ENCODE results near the gene PROSER2. TPM values are rescaled to one million over a fixed set of nuclear protein-coding genes. Genes with fewer than 3 reads are reported as not detected.

Gene PROSER2
- total and polyA plus RNA-seq, 2 donors (not counting 1 experiment from before 2014, with no cell fraction given), result 0.07 TPM; not detected in 1

GRCh38 chr10:11891776-11892486 lies 68.8 kb downstream of the PROSER2 start:
- Histone ChIP-seq H3K79me2 (ENCODE audit: control insufficient read depth, insufficient read depth, low read length) (no peaks in the 10 kb centered on the region), H3K27me3 (replicated peaks in 1 of 4; ENCODE audit: control extremely low read depth in 1 of 4, control insufficient read depth in 3 of 4, insufficient read depth in 4 of 4, low read length in 3 of 4) (no peaks in the 10 kb centered on the region), H2AFZ (ENCODE audit: insufficient read depth, low read depth, low read length, poor library complexity, severe bottlenecking) (no peak overlapping the region), H3K36me3 (replicated peaks in 1 of 2; ENCODE audit: control extremely low read depth in 1 of 2, control insufficient read depth in 1 of 2, extremely low read depth in 1 of 2, insufficient read depth in 2 of 2, low read length in 1 of 2) (no peaks in the 10 kb centered on the region), H3K27ac (ENCODE audit: low read length in 2 of 2) (no peak overlapping the region), H4K20me1 (ENCODE audit: control insufficient read depth, insufficient read depth, low read length, poor library complexity, severe bottlenecking) (no peaks in the 10 kb centered on the region), H3K4me2 (replicated peaks; ENCODE audit: low read depth, low read length, poor library complexity, severe bottlenecking) (no peak overlapping the region), H3K9ac (ENCODE audit: low read length) (no peak overlapping the region), H3K4me3 (ENCODE audit: control extremely low read depth in 1 of 5, extremely low read depth in 1 of 5, insufficient read depth in 1 of 5, low read depth in 2 of 5, low read length in 4 of 5) (no peak overlapping the region), H3K4me1 (ENCODE audit: control insufficient read depth in 2 of 2, insufficient read depth in 2 of 2, low read length in 2 of 2) (peaks cover 0 to 3% of the 10 kb centered on the region in 2 donors), H3K9me3 (ENCODE audit: control extremely low read depth in 1 of 3, control insufficient read depth in 2 of 3, insufficient read depth in 1 of 3, low read length in 2 of 3) (peaks cover 0 to 9% (median 0%) of the 10 kb centered on the region in 3 donors)
- Mint-ChIP-seq H3K27ac (no peak overlapping the region), H3K9me3 (ENCODE audit: insufficient read depth) (no peaks in the 10 kb centered on the region), H3K4me1 (no peaks in the 10 kb centered on the region), H3K27me3 (no peaks in the 10 kb centered on the region), H3K4me3 (no peak overlapping the region)
- DNase-seq (no peak), ATAC-seq (ENCODE audit: low read depth) (no peak)
- TF ChIP-seq EZH2 (IDR thresholded peaks at IDR 0.05; ENCODE audit: borderline replicate concordance, insufficient read depth, low read depth, low read length, poor library complexity, severe bottlenecking), result no peak
- TF ChIP-seq, protein P1, sequence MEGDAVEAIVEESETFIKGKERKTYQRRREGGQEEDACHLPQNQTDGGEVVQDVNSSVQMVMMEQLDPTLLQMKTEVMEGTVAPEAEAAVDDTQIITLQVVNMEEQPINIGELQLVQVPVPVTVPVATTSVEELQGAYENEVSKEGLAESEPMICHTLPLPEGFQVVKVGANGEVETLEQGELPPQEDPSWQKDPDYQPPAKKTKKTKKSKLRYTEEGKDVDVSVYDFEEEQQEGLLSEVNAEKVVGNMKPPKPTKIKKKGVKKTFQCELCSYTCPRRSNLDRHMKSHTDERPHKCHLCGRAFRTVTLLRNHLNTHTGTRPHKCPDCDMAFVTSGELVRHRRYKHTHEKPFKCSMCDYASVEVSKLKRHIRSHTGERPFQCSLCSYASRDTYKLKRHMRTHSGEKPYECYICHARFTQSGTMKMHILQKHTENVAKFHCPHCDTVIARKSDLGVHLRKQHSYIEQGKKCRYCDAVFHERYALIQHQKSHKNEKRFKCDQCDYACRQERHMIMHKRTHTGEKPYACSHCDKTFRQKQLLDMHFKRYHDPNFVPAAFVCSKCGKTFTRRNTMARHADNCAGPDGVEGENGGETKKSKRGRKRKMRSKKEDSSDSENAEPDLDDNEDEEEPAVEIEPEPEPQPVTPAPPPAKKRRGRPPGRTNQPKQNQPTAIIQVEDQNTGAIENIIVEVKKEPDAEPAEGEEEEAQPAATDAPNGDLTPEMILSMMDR (IDR thresholded peaks at IDR 0.05), result no peak
- intact Hi-C loops (cut with micrococcal nuclease), result no loop called here
- ChIA-PET POLR2A (no interaction called here), CTCF (no interaction called here)
- 92% methylated on average over 21 of the region's 22 CpGs for WGBS (ENCODE audit: insufficient coverage)

DNA sequence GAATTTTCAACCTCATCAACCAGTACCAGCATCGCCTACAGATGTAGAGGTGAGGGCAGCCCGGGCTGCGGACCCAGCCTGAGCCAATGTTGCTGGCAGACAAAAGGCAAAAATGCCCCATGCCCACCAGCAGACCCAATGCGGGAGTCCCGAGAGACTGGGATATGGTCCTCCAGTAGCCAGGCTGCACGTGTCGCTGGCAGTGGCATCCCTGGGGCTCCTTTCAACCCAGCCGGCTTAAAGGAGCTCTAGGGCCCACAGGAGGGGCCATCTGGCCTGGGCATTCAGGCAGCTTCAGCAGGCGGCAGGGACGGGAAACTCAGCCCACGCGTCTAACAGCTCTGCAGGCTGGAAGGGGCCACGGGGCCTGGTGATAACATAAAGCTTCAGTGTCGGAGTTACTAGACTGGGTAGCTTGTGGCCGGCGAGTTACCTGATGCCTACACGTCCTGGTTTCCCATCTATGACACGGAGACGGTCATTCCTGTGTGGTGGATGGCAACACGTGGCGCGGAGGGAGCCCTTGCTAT lies 70.7 kb downstream of the PROSER2 start:
- no peak for TF ChIP-seq EZH2 (IDR thresholded peaks at IDR 0.05; ENCODE audit: borderline replicate concordance, insufficient read depth, low read depth, low read length, poor library complexity, severe bottlenecking)
- TF ChIP-seq, protein P1 (IDR thresholded peaks at IDR 0.05), result no peak
- DNase-seq, result no peak
- ChIA-PET POLR2A (no interaction called here), CTCF (no interaction called here)
- Mint-ChIP-seq H3K9me3 (ENCODE audit: insufficient read depth) (no peaks in the 10 kb centered on the region), H3K27me3 (no peaks in the 10 kb centered on the region), H3K4me1 (no peaks in the 10 kb centered on the region), H3K4me3 (no peak overlapping the region), H3K27ac (no peak overlapping the region)
- Histone ChIP-seq H3K27me3 (replicated peaks in 1 of 4; ENCODE audit: control extremely low read depth in 1 of 4, control insufficient read depth in 3 of 4, insufficient read depth in 4 of 4, low read length in 3 of 4) (no peaks in the 10 kb centered on the region), H2AFZ (ENCODE audit: insufficient read depth, low read depth, low read length, poor library complexity, severe bottlenecking) (no peak overlapping the region), H3K4me3 (ENCODE audit: control extremely low read depth in 1 of 5, extremely low read depth in 1 of 5, insufficient read depth in 1 of 5, low read depth in 2 of 5, low read length in 4 of 5) (no peak overlapping the region), H3K36me3 (replicated peaks in 1 of 2; ENCODE audit: control extremely low read depth in 1 of 2, control insufficient read depth in 1 of 2, extremely low read depth in 1 of 2, insufficient read depth in 2 of 2, low read length in 1 of 2) (no peaks in the 10 kb centered on the region), H3K79me2 (ENCODE audit: control insufficient read depth, insufficient read depth, low read length) (no peaks in the 10 kb centered on the region), H4K20me1 (ENCODE audit: control insufficient read depth, insufficient read depth, low read length, poor library complexity, severe bottlenecking) (no peaks in the 10 kb centered on the region), H3K27ac (ENCODE audit: low read length in 2 of 2) (no peak overlapping the region), H3K4me2 (replicated peaks; ENCODE audit: low read depth, low read length, poor library complexity, severe bottlenecking) (no peak overlapping the region), H3K4me1 (ENCODE audit: control insufficient read depth in 2 of 2, insufficient read depth in 2 of 2, low read length in 2 of 2) (no peaks in the 10 kb centered on the region), H3K9ac (ENCODE audit: low read length) (no peak overlapping the region), H3K9me3 (ENCODE audit: control extremely low read depth in 1 of 3, control insufficient read depth in 2 of 3, insufficient read depth in 1 of 3, low read length in 2 of 3) (peaks cover 0 to 9% (median 0%) of the 10 kb centered on the region in 3 donors)
- intact Hi-C loops (cut with micrococcal nuclease), result no loop called here
- 90% methylated on average over 20 of the region's 22 CpGs for WGBS (ENCODE audit: insufficient coverage)
- ATAC-seq (ENCODE audit: low read depth), result no peak
